Calu3 (cell line): ENCODE data around the gene NMT2. TPM values are rescaled to one million over a fixed set of nuclear protein-coding genes. Genes with fewer than 3 reads are reported as not detected.
A peak's percentile ranks its signal among the peaks of the same experiment; 100 is the strongest.

Experiments
- Bru-seq: library from RNA; stranded (reverse); fragments of 400-500 nt; gene quantifications from one replicate; lab custom pipeline; 2021; lab: Mats Ljungman, UMichigan
- BruChase-seq, 2 experiments: library from RNA; stranded (reverse); fragments of 400-500 nt; gene quantifications; one replicate each; lab custom pipeline; 2021; lab: Mats Ljungman, UMichigan
- BruUV-seq: library from RNA; stranded (reverse); fragments of 400-500 nt; replicated peaks from 2 replicates; lab custom pipeline; 2021; lab: Mats Ljungman, UMichigan
- CTCF ChIA-PET: fragments of 300-600 bp; sonication (Branson Sonifier 250); formaldehyde crosslinking; loops from one replicate; lab custom pipeline; 2022; ENCODE audit warnings: antibody characterized with exemption; lab: Charles Lee
- DNase-seq: peaks from one replicate; pipeline ENCODE4 v3.0.0; 2022
- H3K27ac Mint-ChIP-seq: one replicate; pipeline ENCODE4 v1.8.0; 2022; ENCODE audit warnings: mixed read lengths; ENCODE audit not compliant: unreplicated experiment
- H3K27me3 Mint-ChIP-seq: one replicate; pipeline ENCODE4 v1.8.0; 2022; ENCODE audit warnings: mixed read lengths; ENCODE audit not compliant: unreplicated experiment
- H3K36me3 Mint-ChIP-seq: one replicate; pipeline ENCODE4 v1.8.0; 2022; ENCODE audit warnings: mild to moderate bottlenecking, moderate library complexity, mixed read lengths; ENCODE audit not compliant: insufficient read depth, unreplicated experiment
- H3K4me1 Mint-ChIP-seq: one replicate; pipeline ENCODE4 v1.8.0; 2022; ENCODE audit warnings: mild to moderate bottlenecking, low read depth, mixed read lengths; ENCODE audit not compliant: unreplicated experiment
- H3K4me3 Mint-ChIP-seq: one replicate; pipeline ENCODE4 v1.8.0; 2022; ENCODE audit warnings: mild to moderate bottlenecking, low read depth, moderate library complexity, mixed read lengths; ENCODE audit not compliant: unreplicated experiment
- H3K9me3 Mint-ChIP-seq: one replicate; pipeline ENCODE4 v1.8.0; 2022; ENCODE audit warnings: low read depth, mixed read lengths; ENCODE audit not compliant: unreplicated experiment
- CTCF ChIP-seq: fragments of 200-600 bp; IDR thresholded peaks from one replicate; pipeline ENCODE4 v1.8.0; 2022; ENCODE audit warnings: antibody characterized with exemption; ENCODE audit not compliant: unreplicated experiment
- intact Hi-C: fragments of 100-400 bp; cut with micrococcal nuclease; formaldehyde crosslinking; loops from one replicate; pipeline ENCODE4 v1.10.0; 2022; ENCODE audit not compliant: unreplicated experiment
- long read RNA-seq: library from polyadenylated mRNA; stranded (forward); transcript quantifications from one replicate; pipeline ENCODE4 v2.0.0, GENCODE V29; 2022
- total RNA-seq: library from RNA; stranded (reverse); gene quantifications from 2 replicates; pipeline ENCODE4 v1.2.3, GENCODE V29; 2022

NMT2 gene
- total RNA-seq: 7.5 and 8.6 TPM in 2 replicates
- percentile 59 among the genes with signal in this experiment for Bru-seq, nascent RNA
- percentile 53 among the genes with signal in this experiment for BruChase-seq, experiment 1, labeled RNA remaining after a 6-hour chase
- percentile 49 among the genes with signal in this experiment for BruChase-seq, experiment 2, labeled RNA remaining after a 2-hour chase
- long read RNA-seq, transcript NMT2-202 (12 exons, 2,907 nt): major isoform, 6 of 20 reads
- long read RNA-seq, partial matches to known transcripts: 0 of 20 reads
- long read RNA-seq, other reads (novel, unspliced or antisense): 14 of 20 reads

- CTCF ChIA-PET: interaction anchor here (0.5 to 1.3 kb wide), 7 partner anchors 10 to 1818 kb away, joined by 3 to 6 read pairs (median 5); partner anchors contain the start of gene DCLRE1C
- H3K4me3 Mint-ChIP-seq: peak within 1 kb of the TSS; percentile 99
- peaks cover 35% of the 10 kb centered on the region for H3K4me1 Mint-ChIP-seq
- no peaks in the 10 kb centered on the region for H3K9me3 Mint-ChIP-seq
- BruUV-seq: no TSS peak
- H3K36me3 Mint-ChIP-seq: peaks cover 15% of the 10 kb centered on the region
- no peak for TF ChIP-seq CTCF
- peak within 1 kb of the TSS; percentile 69 for H3K27ac Mint-ChIP-seq
- H3K27me3 Mint-ChIP-seq: no peaks in the 10 kb centered on the region
- intact Hi-C loops: no loop called here
- DNase-seq: peak; percentile 88
Observed at GRCh38 chr10:15168291-15168785, at the start of gene NMT2. Gene NMT2 (minus strand): TSS chr10:15168693. CDS start chr10:15168612, 81 bp downstream.

- BruUV-seq: no TSS peak
- Mint-ChIP-seq H3K9me3 (peaks cover 2% of the 10 kb centered on the region), H3K4me1 (no peaks in the 10 kb centered on the region), H3K27ac (no peak overlapping the region), H3K36me3 (no peaks in the 10 kb centered on the region), H3K27me3 (peaks cover 41% of the 10 kb centered on the region), H3K4me3 (no peak overlapping the region)
- no peak for TF ChIP-seq CTCF
- intact Hi-C loops: no loop called here
- CTCF ChIA-PET: no interaction called here
- no peak for DNase-seq
Observed at GRCh38 chr10:15216700-15217099, 48.2 kb upstream of the NMT2 start.

GRCh38 chr10:15214237-15214636, 45.7 kb upstream of the NMT2 start:
- Mint-ChIP-seq H3K4me3 (no peak overlapping the region), H3K27ac (no peak overlapping the region), H3K4me1 (no peaks in the 10 kb centered on the region), H3K27me3 (peaks cover 18% of the 10 kb centered on the region), H3K9me3 (peaks cover 2% of the 10 kb centered on the region), H3K36me3 (no peaks in the 10 kb centered on the region)
- CTCF ChIA-PET: no interaction called here
- TF ChIP-seq CTCF: no peak
- intact Hi-C loops: no loop called here
- no TSS peak for BruUV-seq
- DNase-seq: no peak

GRCh38 chr10:15213461-15213861, 45.0 kb upstream of the NMT2 start:
- CTCF ChIA-PET: no interaction called here
- Mint-ChIP-seq H3K9me3 (peaks cover 2% of the 10 kb centered on the region), H3K27ac (no peak overlapping the region), H3K4me1 (no peaks in the 10 kb centered on the region), H3K4me3 (no peak overlapping the region), H3K36me3 (no peaks in the 10 kb centered on the region), H3K27me3 (peaks cover 18% of the 10 kb centered on the region)
- intact Hi-C loops: no loop called here
- no peak for TF ChIP-seq CTCF
- BruUV-seq: no TSS peak
- DNase-seq: no peak
